ENCODE results near the gene OBP2B.

OBP2B gene

GRCh38 chr9:133164191-133164590 is 44.9 kb downstream of the OBP2B start:
- FAIRE-seq = no peak

- no peak for FAIRE-seq
Observed at GRCh38 chr9:133163504-133164172, 45.4 kb downstream of the OBP2B start, which contains the start of gene GBGT1. GBGT1 (minus strand) TSS chr9:133163914; CDS start chr9:133162412, 1,502 bp downstream.

- no peak for FAIRE-seq
Observed at GRCh38 chr9:133162861-133163503, 46.1 kb downstream of the OBP2B start.

- FAIRE-seq = no peak
Observed at GRCh38 chr9:133161547-133161950, 47.5 kb downstream of the OBP2B start.

GRCh38 chr9:133160742-133161546 is 48.1 kb downstream of the OBP2B start:
- no peak for FAIRE-seq

- FAIRE-seq = no peak
Observed at GRCh38 chr9:133158695-133159094, 50.4 kb downstream of the OBP2B start.
